Ureter (tissue), 1 donor: Measurements from ENCODE around the gene DAAM1. TPM values are rescaled to one million over a fixed set of nuclear protein-coding genes. Genes with fewer than 3 reads are reported as not detected.

Experiments used
- DNase-seq: peaks from one replicate; pipeline ENCODE4 v3.0.0-alpha.2; 2020; ENCODE audit warnings: low spot score
- total RNA-seq: library from RNA; stranded (reverse); gene quantifications from one replicate; pipeline ENCODE4 v1.2.4, GENCODE V29; 2023
- donor health status: DM: yes; HTN: yes; CAD: no.

DAAM1 gene
- total RNA-seq, 1 donor from 2014 or later: 109 TPM

GRCh38 chr14:59187802-59188460 is 536 bp upstream of the DAAM1 start:
- DNase-seq: no peak

DNA sequence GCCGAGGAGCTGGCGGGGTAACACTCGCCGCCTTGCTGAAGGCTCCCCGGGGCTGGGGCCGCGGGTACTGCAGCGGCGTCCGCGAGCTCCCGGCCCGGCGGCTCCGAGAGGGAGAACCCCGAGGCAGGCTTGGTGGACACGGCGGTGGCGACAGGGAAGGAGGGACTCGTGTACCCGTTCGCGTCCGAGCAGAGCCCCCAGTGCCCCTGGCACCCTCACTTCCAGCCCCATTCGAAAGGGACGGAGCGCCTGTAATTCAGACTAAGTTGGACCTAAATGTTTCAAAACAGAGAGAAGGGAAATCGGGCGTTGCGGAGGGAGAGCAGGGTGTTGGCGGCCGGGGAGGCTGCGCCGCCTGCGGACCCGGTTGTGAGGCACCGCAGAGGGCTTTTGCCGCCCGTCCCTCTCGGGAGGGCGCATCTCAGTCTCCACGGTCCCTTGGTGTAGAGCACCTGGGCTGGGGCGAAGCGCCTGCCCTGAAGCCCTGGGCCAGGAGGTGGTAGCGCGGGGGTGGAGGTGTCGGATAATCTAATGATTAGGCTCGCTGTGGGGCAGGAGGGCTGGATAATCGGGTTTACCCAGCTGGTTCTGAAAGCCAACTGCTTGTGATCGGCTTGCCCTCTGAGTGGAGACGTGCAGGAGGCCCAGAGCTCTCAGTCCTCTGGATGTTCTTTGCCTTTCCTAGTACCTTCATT is 771 bp downstream of the DAAM1 start:
- DNase-seq: peak; percentile 51

- peak; percentile 82 for DNase-seq
These were observed 1.4 kb downstream of the DAAM1 start for GRCh38 chr14:59189786-59190368.

DNA sequence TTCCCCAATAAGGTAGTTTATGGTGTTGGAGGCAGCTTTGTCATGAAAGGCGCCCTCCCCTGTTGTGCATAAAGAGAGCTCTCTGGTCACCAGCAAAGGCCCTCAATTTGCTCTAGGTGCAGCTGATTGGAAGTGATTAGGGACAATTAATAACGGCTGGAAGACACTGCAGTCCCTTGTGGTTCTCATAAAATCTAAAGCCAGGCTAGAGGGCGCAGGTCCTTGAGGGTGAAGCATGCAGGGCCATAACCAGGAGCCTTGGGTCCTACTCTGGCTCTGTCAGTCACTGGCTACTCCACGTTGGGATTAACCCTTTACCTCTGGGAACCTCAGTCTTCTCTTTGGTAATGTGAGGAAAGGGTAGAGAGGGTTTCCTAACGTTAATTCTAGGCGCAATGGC is 1.9 kb downstream of the DAAM1 start:
- no peak for DNase-seq

DNA sequence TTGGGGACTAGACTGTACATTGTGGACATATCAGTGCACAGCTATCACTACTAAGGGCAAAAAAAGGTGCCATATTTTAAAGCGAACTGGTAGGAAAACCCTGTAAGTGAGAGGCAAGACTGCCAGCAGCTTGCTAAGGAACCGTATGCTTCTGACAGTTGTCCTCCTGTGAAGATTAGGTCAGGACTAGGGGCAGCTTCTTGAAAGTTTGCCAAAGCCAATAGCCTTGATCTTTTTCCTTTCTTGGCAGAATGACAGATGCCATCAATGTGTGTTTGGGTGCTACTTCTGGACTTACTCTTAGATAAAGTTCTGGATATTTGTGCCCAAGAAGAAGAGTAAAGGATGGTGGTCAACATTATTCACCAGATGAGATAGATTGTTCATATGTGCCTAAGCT is 7.4 kb downstream of the DAAM1 start:
- DNase-seq: no peak

DNA sequence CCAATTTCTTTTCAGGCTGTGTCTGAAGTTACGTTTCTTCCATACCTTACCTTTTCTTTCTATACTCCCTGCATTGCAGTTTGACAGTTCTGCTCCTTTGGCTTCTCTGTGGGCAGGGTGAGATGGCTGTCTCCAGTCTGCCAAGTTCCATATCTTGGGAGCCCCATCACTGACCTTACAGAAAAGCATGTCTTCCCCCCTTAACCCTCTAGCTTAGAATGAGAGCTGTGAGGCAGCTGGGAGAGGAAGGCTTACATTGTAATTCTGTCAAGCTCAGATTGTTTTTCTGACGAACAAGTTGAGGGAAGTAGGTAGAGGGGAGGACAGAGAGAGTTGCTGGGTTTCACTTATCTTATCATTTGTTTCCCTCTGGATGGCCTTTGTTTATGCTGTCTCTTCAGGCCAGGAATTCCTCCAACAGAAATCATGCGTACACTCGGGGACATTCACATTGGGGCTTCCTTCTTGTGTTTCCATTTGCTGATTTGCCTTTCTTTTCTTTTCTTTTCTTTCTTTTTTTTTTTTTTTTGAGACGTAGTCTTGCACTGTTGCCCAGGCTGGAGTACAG is 9.3 kb downstream of the DAAM1 start:
- DNase-seq: no peak

DNA sequence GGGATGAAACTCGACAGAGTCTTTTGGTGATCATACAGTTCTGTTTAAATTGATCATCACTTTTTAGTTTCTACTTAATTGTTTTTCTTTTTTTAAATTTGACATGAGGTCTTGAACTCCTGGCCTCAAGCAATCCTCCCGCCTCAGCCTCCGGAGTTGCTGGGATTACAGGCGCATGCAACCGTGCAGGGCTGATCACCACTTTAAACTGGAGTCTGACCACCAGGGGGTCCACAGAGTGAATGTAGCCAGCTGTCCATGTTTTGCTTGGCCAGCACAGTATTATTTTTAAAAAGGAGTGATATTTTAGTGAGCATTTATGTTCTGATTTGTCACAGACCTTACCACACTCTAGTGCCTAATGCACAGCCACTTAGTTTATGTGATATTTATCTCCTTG is 10.7 kb downstream of the DAAM1 start:
- DNase-seq: no peak

DNA sequence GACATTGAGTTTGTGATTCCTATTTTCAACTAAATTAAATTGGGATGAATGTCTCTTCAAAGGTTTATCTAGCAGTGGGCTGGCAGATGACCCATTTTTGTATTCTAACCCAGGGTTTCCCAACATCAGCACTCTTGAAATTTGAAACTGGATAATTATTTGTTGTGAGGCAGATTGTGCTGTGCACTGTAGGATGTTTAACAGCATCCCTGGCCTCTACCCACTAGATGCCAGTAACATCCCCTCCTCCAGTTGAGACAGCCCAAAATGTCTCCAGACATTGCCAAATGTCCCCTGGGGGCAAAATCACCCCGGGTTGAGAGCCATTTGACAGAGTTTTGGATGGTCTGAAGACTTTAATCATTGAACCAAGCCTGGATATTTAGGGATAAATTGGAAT is 11.1 kb downstream of the DAAM1 start:
- no peak for DNase-seq

DNA sequence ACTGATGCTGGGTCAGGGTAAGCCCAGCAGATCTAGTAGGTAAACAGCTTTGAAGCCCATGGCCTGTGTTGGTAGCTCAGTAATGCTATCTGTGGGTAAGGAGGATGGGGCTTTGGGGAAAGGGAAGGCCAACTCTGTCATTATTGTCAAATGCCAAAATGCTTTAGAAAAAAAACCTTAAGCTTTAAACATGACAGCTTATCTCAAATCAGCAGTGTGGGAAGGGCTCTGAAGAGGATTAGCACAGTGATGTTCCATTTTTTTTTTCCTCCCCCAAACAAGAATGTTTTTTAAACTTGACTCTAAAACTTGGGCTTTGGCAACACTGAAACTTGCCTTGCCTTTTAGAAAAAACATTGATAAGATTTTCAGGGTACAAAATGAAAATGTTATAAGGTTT is 11.7 kb downstream of the DAAM1 start:
- DNase-seq: no peak

GRCh38 chr14:59202031-59202430 is 13.6 kb downstream of the DAAM1 start:
- DNase-seq: no peak

DNA sequence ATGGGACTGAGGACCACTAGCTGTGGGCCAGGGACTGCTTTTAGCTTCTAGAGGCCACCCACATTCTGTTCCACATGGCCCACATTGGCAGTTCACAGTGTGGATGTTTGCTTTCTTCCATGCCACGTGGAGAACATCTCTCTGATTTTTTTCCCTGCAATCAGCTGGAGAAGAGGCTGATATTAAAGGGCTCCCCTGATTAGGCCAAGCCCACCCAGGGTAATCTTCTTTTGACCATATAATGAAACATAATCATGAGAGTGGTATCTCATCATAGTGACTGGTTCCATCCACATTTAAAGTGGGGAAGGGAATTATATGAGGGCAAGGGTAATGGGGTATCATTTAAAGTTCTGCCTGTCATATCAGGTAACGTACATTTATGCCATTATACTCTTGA is 15.8 kb downstream of the DAAM1 start:
- no peak for DNase-seq

DNA sequence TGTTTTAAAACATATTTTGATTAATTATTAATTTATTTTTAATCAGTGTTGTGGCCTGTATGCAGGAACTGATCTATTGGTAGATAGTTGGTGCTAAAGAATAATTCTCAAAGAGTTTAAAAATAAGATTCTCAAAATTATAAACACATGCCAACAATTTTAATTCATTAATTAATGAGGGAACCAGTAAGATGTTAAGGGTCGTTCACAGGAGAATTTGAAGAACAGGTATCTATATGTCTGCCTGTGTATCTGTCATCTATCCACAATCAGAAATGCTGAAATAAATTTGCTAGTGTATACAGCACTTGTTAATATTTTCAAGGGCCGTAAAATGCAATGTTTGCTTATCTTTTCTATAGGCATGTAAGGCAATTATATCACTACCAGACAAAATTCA is 18.4 kb downstream of the DAAM1 start:
- no peak for DNase-seq

DNA sequence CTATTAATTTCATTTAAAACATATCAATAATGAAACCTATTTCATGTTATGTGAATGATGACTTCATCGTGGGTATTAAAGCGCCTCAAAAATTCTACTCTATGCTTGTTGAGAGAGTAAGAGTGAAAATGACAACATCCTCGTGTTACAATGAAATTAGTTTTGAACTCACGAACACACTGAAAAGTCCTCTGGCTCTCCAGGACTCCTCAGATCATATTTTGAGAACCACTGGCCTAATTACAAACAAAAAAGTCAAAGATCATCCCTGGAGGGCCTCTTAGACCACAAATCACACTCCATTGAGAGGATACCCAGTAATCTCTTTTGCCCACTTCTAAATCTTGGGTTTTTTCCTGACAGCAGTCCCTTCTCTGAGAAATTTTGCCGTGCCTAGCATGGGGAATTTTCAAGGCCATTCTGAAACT is 19.1 kb downstream of the DAAM1 start:
- no peak for DNase-seq

- no peak for DNase-seq
These were observed 19.9 kb downstream of the DAAM1 start for GRCh38 chr14:59208224-59208814.

GRCh38 chr14:59208954-59209353 is 20.5 kb downstream of the DAAM1 start:
- no peak for DNase-seq

DNA sequence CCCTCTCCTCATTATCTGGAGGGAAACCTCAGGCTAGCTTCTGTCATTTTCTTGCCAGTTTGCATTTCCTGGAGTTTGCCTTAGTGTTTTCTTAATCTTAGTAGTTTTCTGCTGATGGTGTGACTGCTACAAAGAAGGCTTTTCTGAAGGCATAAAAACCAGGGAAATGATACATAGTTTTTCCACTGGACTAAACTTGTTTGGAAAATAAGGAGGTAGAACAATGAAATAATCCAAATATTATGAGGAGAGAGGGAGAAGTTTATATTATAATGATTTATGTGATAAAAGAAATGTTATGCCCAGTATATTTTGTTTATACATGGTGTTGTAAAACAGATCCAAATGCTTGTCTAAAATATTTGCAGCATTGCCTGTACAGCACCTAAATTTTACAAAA is 22.2 kb downstream of the DAAM1 start:
- no peak for DNase-seq

DNA sequence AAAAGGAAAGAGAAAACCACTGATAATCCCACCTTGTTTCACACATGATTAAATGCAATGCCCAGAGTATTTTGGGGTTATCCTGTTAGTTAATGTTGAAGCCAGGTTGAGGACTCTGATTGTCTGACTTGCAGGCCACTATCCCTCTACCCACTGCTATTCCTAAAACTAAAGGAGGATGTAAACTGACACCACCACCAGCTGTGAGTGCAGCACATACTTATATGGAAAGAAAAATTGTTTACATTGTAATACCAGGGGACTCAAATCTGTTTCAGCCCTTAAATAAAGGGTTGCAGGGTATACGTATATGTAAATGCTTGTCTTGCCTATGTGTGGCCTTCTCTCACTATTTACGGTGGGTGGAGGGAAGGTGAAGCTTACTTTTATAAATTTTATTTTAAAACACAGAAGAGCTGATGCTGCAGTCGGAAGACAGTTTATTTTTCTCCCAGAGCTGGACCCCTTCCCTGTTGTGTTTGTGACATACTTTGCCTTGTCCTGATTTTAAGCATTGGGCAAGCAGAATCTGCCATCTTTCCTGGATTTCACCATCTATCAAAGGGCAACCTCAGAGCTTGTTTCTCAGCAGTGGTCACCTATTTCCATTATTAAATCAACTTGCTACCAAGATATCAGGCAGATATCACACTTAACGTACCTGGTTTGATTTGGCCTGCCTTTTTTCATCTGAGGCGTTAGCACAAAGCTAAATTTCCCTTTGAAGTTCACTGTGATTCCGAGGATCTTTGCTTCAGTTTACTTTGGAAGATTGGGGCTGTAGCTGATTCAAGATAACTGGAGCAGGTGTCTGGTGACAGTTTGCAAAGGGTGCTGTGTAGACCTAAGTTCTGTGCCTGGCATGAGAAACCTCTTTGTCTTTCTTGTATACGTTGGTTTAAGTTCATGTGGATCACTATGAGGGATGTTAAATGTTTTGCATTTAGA is 25.2 kb downstream of the DAAM1 start:
- DNase-seq: no peak

GRCh38 chr14:59214702-59215302 is 26.3 kb downstream of the DAAM1 start:
- DNase-seq: no peak

DNA sequence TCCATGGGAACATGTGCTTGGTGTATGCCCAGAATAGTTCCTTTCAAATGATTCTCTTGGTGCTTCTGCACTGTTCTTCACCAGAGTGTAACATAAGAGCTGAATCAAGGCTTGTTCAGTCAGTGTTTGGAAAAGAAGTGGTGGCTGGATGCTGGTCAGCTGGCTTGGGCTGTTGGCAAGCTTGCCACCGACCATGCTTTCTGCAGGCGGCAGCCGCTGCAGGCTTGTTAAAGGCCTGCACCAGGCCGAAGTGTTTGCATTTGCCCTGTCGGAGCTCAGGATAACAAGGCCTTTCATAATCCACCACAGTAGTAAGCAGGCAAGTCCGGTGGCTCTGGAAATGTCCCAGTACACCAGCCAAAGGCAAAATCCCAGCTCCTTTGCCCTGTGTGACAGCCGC is 26.9 kb downstream of the DAAM1 start:
- DNase-seq: peak; percentile 71

DNA sequence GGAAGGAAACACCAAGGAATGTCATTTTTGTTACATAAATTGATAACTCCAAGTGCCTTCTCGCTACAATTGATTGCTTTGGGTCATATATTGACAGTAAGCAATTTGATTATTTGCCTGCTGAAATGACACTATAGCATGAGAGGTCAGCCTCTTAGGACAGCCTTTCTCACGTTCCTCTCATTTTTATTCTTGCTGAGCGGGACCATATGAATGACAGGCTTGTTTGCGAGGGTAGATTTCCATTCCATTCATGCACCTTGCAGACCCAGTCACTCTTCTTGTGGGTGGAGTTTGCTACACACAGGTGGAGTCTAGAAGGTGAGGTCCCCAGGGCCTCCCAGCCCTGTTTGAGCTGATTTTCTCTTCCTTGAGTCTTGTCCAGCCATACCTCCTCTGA is 27.3 kb downstream of the DAAM1 start:
- no peak for DNase-seq

GRCh38 chr14:59217011-59217410 is 28.5 kb downstream of the DAAM1 start:
- DNase-seq: no peak
